ENCODE data around the gene ABCA5. TPM values are rescaled to one million over a fixed set of nuclear protein-coding genes. Genes with fewer than 3 reads are reported as not detected.
A peak's percentile ranks its signal among the peaks of the same experiment; 100 is the strongest.

The ABCA5 gene
- total and polyA plus RNA-seq, 2 of the 13 experiments (the other 11 are each of a cell fraction or from before 2014, with no cell fraction given): 9.7 to 10.1 TPM

- TF ChIP-seq HNF1A (IDR thresholded peaks at IDR 0.05; ENCODE audit: low read depth): no peak
- TF ChIP-seq HNF1A (CRISPR knock-in tag; IDR thresholded peaks at IDR 0.05; ENCODE audit: borderline replicate concordance): no peak
- no peak for TF ChIP-seq TBX2 (CRISPR knock-in tag; IDR thresholded peaks at IDR 0.05; ENCODE audit: borderline replicate concordance)
- no peak for TF ChIP-seq ZNF335 (CRISPR knock-in tag; IDR thresholded peaks at IDR 0.05)
- peak; percentile 78; the same call in 1 of the 2 replicates for TF ChIP-seq ZNF550 (CRISPR knock-in tag; IDR thresholded peaks at IDR 0.05; ENCODE audit: borderline replicate concordance)
- no peak for TF ChIP-seq FOXK1 (CRISPR knock-in tag; IDR thresholded peaks at IDR 0.05; ENCODE audit: borderline replicate concordance, low read depth)
- TF ChIP-seq ZMAT3 (CRISPR knock-in tag; conservative IDR thresholded peaks at IDR 0.05): peak; percentile 44; the same call in 1 of the 2 replicates
- TF ChIP-seq POLR2AphosphoS2 (IDR thresholded peaks at IDR 0.05; ENCODE audit: low read depth, low read length): no peak
- TF ChIP-seq NCOA1 (CRISPR knock-in tag; IDR thresholded peaks at IDR 0.05): no peak
- 0 out of 2 replicates have a peak, but pooled peaks have one; percentile 77 for TF ChIP-seq ZNF230 (CRISPR knock-in tag; IDR thresholded peaks at IDR 0.05)
- TF ChIP-seq ZNF10 (CRISPR knock-in tag; IDR thresholded peaks at IDR 0.05; ENCODE audit: borderline replicate concordance, low read depth): no peak
- TF ChIP-seq ZNF547 (CRISPR knock-in tag; IDR thresholded peaks at IDR 0.05): no peak
- no peak for TF ChIP-seq ZNF7 (CRISPR knock-in tag; IDR thresholded peaks at IDR 0.05)
- no peak for TF ChIP-seq SALL1 (CRISPR knock-in tag; IDR thresholded peaks at IDR 0.05)
- TF ChIP-seq KMT2B (CRISPR knock-in tag; IDR thresholded peaks at IDR 0.05): 0 out of 2 replicates have a peak, but pooled peaks have one; percentile 54
- no peak; the same call in 1 of the 2 replicates for TF ChIP-seq IKZF5 (CRISPR knock-in tag; IDR thresholded peaks at IDR 0.05)
- TF ChIP-seq ZSCAN31 (CRISPR knock-in tag; IDR thresholded peaks at IDR 0.05; ENCODE audit: low read depth): no peak
- no peak for TF ChIP-seq DRAP1 (CRISPR knock-in tag; IDR thresholded peaks at IDR 0.05)
- TF ChIP-seq, protein P1, sequence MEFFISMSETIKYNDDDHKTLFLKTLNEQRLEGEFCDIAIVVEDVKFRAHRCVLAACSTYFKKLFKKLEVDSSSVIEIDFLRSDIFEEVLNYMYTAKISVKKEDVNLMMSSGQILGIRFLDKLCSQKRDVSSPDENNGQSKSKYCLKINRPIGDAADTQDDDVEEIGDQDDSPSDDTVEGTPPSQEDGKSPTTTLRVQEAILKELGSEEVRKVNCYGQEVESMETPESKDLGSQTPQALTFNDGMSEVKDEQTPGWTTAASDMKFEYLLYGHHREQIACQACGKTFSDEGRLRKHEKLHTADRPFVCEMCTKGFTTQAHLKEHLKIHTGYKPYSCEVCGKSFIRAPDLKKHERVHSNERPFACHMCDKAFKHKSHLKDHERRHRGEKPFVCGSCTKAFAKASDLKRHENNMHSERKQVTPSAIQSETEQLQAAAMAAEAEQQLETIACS (CRISPR knock-in tag; IDR thresholded peaks at IDR 0.05): no peak
- TF ChIP-seq, protein P2, sequence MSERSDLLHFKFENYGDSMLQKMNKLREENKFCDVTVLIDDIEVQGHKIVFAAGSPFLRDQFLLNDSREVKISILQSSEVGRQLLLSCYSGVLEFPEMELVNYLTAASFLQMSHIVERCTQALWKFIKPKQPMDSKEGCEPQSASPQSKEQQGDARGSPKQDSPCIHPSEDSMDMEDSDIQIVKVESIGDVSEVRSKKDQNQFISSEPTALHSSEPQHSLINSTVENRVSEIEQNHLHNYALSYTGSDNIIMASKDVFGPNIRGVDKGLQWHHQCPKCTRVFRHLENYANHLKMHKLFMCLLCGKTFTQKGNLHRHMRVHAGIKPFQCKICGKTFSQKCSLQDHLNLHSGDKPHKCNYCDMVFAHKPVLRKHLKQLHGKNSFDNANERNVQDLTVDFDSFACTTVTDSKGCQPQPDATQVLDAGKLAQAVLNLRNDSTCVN (CRISPR knock-in tag; IDR thresholded peaks at IDR 0.05; ENCODE audit: borderline replicate concordance): 0 out of 2 replicates have a peak, but pooled peaks have one; percentile 29
These were observed 415 bp downstream of the ABCA5 start (continued) for GRCh38 chr17:69326377-69327059.
